Neural progenitor cell (in vitro differentiated cells): ENCODE results near the gene RBKS. TPM values are rescaled to one million over a fixed set of nuclear protein-coding genes. Genes with fewer than 3 reads are reported as not detected.

ENCODE experiments used
- DNase-seq: peaks from one replicate; pipeline ENCODE4 v3.0.0-alpha.2; 2016; ENCODE audit warnings: low spot score
- H2AFZ ChIP-seq: fragments of 200-600 bp; sonication (generic); replicated peaks from 2 replicates; pipeline ENCODE4 v1.6.1; 2016; ENCODE audit warnings: antibody characterized with exemption
- H3F3A ChIP-seq: fragments of 200-600 bp; sonication (generic); 2 replicates; pipeline ENCODE4 v1.6.1; 2016; ENCODE audit warnings: antibody characterized with exemption, low read depth
- H3K27ac ChIP-seq: fragments of 200-600 bp; sonication (generic); 2 replicates; pipeline ENCODE4 v1.5.1; 2016; ENCODE audit warnings: mild to moderate bottlenecking
- H3K27me3 ChIP-seq: fragments of 200-600 bp; sonication (generic); 2 replicates; pipeline ENCODE4 v1.6.1; 2016; ENCODE audit warnings: mild to moderate bottlenecking, moderate library complexity
- H3K36me3 ChIP-seq: fragments of 200-600 bp; sonication (generic); 2 replicates; pipeline ENCODE4 v1.5.1; 2016
- H3K4me1 ChIP-seq: fragments of 200-600 bp; sonication (generic); 2 replicates; pipeline ENCODE4 v1.6.1; 2016; ENCODE audit warnings: mixed run types
- H3K4me2 ChIP-seq: fragments of 200-600 bp; sonication (generic); 2 replicates; pipeline ENCODE4 v1.6.1; 2016
- H3K4me3 ChIP-seq: fragments of 200-600 bp; sonication (generic); 2 replicates; pipeline ENCODE4 v1.5.1; 2016
- H3K79me2 ChIP-seq: fragments of 200-600 bp; sonication (generic); 2 replicates; pipeline ENCODE4 v1.6.1; 2016; ENCODE audit warnings: low read depth
- H3K9ac ChIP-seq: fragments of 200-600 bp; sonication (generic); 2 replicates; pipeline ENCODE4 v1.6.1; 2016
- H3K9me3 ChIP-seq: fragments of 200-600 bp; sonication (generic); 2 replicates; pipeline ENCODE4 v1.5.1; 2016; ENCODE audit warnings: low read depth
- H4K20me1 ChIP-seq: fragments of 200-600 bp; sonication (generic); 2 replicates; pipeline ENCODE4 v1.6.1; 2016; ENCODE audit warnings: low read depth
- H3K27ac Mint-ChIP-seq: 3 replicates; pipeline ENCODE4 v1.8.0; 2021; ENCODE audit warnings: mixed read lengths
- H3K27me3 Mint-ChIP-seq: 2 replicates; pipeline ENCODE4 v1.8.0; 2022; ENCODE audit warnings: low read depth, mild to moderate bottlenecking, inconsistent platforms, moderate library complexity, mixed read lengths; ENCODE audit not compliant: insufficient read depth
- H3K36me3 Mint-ChIP-seq: 3 replicates; pipeline ENCODE4 v1.8.0; 2021; ENCODE audit warnings: mixed read lengths
- H3K4me1 Mint-ChIP-seq: 3 replicates; pipeline ENCODE4 v1.8.0; 2021; ENCODE audit warnings: mixed read lengths
- H3K4me3 Mint-ChIP-seq: 3 replicates; pipeline ENCODE4 v1.8.0; 2021; ENCODE audit warnings: mild to moderate bottlenecking, moderate library complexity, mixed read lengths
- H3K9me3 Mint-ChIP-seq: 3 replicates; pipeline ENCODE4 v1.8.0; 2020; ENCODE audit warnings: mixed read lengths
- EZH2 ChIP-seq: fragments of 200-600 bp; sonication (generic); IDR thresholded peaks from 2 replicates; pipeline ENCODE4 v1.6.1; 2017; ENCODE audit warnings: antibody characterized with exemption, mild to moderate bottlenecking, moderate library complexity
- EZH2phosphoT487 ChIP-seq: fragments of 200-600 bp; sonication (generic); IDR thresholded peaks from 2 replicates; pipeline ENCODE4 v1.6.1; 2017; ENCODE audit warnings: antibody characterized with exemption
- total RNA-seq: library from RNA; depleted of rRNA; stranded (reverse); fragments of >200 nt; gene quantifications from 2 replicates; pipeline ENCODE4 v1.2.3, GENCODE V29; 2015; ENCODE audit warnings: low replicate concordance
- TF ChIP-seq, protein P1 (sequence below): fragments of 200-600 bp; sonication (generic); IDR thresholded peaks from 2 replicates; pipeline ENCODE4 v1.5.1; 2017; ENCODE audit warnings: antibody characterized with exemption, mild to moderate bottlenecking

Gene RBKS
- total RNA-seq, 1 donor from 2014 or later: 8.5 TPM

DNA sequence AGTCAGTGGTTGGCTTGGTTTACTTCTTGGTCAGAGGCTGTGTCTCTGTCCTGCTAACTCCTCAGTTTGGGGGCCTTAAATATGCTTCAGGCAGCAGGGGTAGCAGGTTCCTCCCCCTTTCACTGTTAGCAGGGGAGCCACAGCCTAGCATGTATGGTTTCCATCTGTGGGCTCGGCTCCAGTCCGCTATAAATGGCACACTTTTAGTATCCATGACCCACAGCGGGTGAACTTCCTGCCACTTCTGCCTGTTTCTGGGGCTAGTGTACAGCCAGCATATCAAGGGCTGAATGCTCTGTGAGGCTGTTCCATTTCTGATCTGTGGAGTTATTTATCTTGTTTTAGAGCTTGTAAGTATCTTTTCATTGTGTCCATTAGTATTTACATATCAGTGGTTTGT is 60.4 kb downstream of the RBKS start:
- Histone ChIP-seq H3K27me3 (no peaks in the 10 kb centered on the region), H3K4me1 (no peaks in the 10 kb centered on the region), H4K20me1 (no peaks in the 10 kb centered on the region), H3K27ac (no peak overlapping the region), H3K36me3 (no peaks in the 10 kb centered on the region), H3K9me3 (no peaks in the 10 kb centered on the region), H3K4me3 (no peak overlapping the region), H3K4me2 (no peak overlapping the region), H2AFZ (no peak overlapping the region), H3K79me2 (no peaks in the 10 kb centered on the region), H3F3A (no peaks in the 10 kb centered on the region), H3K9ac (no peak overlapping the region)
- Mint-ChIP-seq H3K27ac (no peak overlapping the region), H3K4me1 (no peaks in the 10 kb centered on the region), H3K9me3 (peaks cover 4% of the 10 kb centered on the region), H3K27me3 (no peaks in the 10 kb centered on the region), H3K4me3 (no peak overlapping the region), H3K36me3 (peaks cover 2% of the 10 kb centered on the region)
- TF ChIP-seq EZH2phosphoT487 (no peak), EZH2 (no peak)
- TF ChIP-seq, protein P1, sequence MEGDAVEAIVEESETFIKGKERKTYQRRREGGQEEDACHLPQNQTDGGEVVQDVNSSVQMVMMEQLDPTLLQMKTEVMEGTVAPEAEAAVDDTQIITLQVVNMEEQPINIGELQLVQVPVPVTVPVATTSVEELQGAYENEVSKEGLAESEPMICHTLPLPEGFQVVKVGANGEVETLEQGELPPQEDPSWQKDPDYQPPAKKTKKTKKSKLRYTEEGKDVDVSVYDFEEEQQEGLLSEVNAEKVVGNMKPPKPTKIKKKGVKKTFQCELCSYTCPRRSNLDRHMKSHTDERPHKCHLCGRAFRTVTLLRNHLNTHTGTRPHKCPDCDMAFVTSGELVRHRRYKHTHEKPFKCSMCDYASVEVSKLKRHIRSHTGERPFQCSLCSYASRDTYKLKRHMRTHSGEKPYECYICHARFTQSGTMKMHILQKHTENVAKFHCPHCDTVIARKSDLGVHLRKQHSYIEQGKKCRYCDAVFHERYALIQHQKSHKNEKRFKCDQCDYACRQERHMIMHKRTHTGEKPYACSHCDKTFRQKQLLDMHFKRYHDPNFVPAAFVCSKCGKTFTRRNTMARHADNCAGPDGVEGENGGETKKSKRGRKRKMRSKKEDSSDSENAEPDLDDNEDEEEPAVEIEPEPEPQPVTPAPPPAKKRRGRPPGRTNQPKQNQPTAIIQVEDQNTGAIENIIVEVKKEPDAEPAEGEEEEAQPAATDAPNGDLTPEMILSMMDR: no peak
- no peak for DNase-seq

- Histone ChIP-seq H3K79me2 (no peaks in the 10 kb centered on the region), H3K4me1 (no peaks in the 10 kb centered on the region), H3K9ac (no peak overlapping the region), H4K20me1 (no peaks in the 10 kb centered on the region), H3K4me2 (no peak overlapping the region), H3K9me3 (peaks cover 7% of the 10 kb centered on the region), H2AFZ (no peak overlapping the region), H3K4me3 (no peak overlapping the region), H3K27ac (no peak overlapping the region), H3K36me3 (no peaks in the 10 kb centered on the region), H3K27me3 (no peaks in the 10 kb centered on the region), H3F3A (no peaks in the 10 kb centered on the region)
- Mint-ChIP-seq H3K27ac (no peak overlapping the region), H3K9me3 (peaks cover 4% of the 10 kb centered on the region), H3K36me3 (peaks cover 2% of the 10 kb centered on the region), H3K4me3 (no peak overlapping the region), H3K4me1 (no peaks in the 10 kb centered on the region), H3K27me3 (no peaks in the 10 kb centered on the region)
- no peak for DNase-seq
- TF ChIP-seq, protein P1: no peak
- TF ChIP-seq EZH2 (no peak), EZH2phosphoT487 (no peak)
Measured at GRCh38 chr2:27828305-27828704, 61.9 kb downstream of the RBKS start.

DNA sequence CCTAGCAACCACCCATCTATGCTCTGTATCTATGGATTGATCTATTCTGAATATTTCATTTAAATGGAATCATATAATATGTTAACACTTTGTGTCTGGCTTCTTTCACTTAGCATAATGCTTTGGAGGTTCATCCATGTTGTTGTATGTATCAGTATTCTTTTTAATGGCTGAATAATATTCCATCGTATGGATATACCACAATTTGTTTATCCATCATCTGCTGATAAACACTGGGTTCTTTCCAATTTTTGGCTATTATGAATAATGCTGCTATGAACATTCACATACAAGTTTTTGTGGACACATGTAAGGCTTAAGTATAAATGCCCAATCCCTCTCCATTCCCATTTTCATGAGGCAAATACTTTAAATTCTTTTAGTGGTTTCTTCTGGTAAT is 65.8 kb downstream of the RBKS start:
- Mint-ChIP-seq H3K27ac (no peak overlapping the region), H3K9me3 (peaks cover 4% of the 10 kb centered on the region), H3K36me3 (peaks cover 2% of the 10 kb centered on the region), H3K4me3 (no peak overlapping the region), H3K27me3 (no peaks in the 10 kb centered on the region), H3K4me1 (no peaks in the 10 kb centered on the region)
- no peaks in the 10 kb centered on the region for H3K4me1 ChIP-seq
- H3K27ac ChIP-seq: no peak overlapping the region
- DNase-seq: no peak
- H3K4me3 ChIP-seq: no peak overlapping the region
- TF ChIP-seq EZH2phosphoT487 (no peak), EZH2 (no peak)
- TF ChIP-seq, protein P1: no peak
- H3F3A ChIP-seq: no peaks in the 10 kb centered on the region
- no peak overlapping the region for H3K4me2 ChIP-seq
- H4K20me1 ChIP-seq: no peaks in the 10 kb centered on the region
- no peaks in the 10 kb centered on the region for H3K36me3 ChIP-seq
- no peak overlapping the region for H2AFZ ChIP-seq
- H3K79me2 ChIP-seq: no peaks in the 10 kb centered on the region
- no peaks in the 10 kb centered on the region for H3K27me3 ChIP-seq
- no peak overlapping the region for H3K9ac ChIP-seq
- peaks cover 7% of the 10 kb centered on the region for H3K9me3 ChIP-seq

GRCh38 chr2:27823569-27823968 is 66.6 kb downstream of the RBKS start:
- Histone ChIP-seq H3K9ac (no peak overlapping the region), H3F3A (no peaks in the 10 kb centered on the region), H3K27me3 (no peaks in the 10 kb centered on the region), H3K4me1 (no peaks in the 10 kb centered on the region), H3K79me2 (no peaks in the 10 kb centered on the region), H3K4me3 (no peak overlapping the region), H2AFZ (no peak overlapping the region), H3K4me2 (no peak overlapping the region), H3K27ac (no peak overlapping the region), H3K36me3 (no peaks in the 10 kb centered on the region), H4K20me1 (no peaks in the 10 kb centered on the region), H3K9me3 (peaks cover 7% of the 10 kb centered on the region)
- peaks cover 4% of the 10 kb centered on the region for H3K9me3 Mint-ChIP-seq
- no peak for DNase-seq
- peaks cover 2% of the 10 kb centered on the region for H3K36me3 Mint-ChIP-seq
- no peaks in the 10 kb centered on the region for H3K4me1 Mint-ChIP-seq
- TF ChIP-seq EZH2 (no peak), EZH2phosphoT487 (no peak)
- TF ChIP-seq, protein P1: no peak
- no peak overlapping the region for H3K4me3 Mint-ChIP-seq
- H3K27me3 Mint-ChIP-seq: no peaks in the 10 kb centered on the region
- H3K27ac Mint-ChIP-seq: no peak overlapping the region
